ENCODE measurements around the gene PLPPR5.

GRCh38 chr1:98898940-98899339 lies 105.7 kb downstream of the PLPPR5 start:
- TF ChIP-seq EP300 (IDR thresholded peaks at IDR 0.05) (no peak), CTCF (IDR thresholded peaks at IDR 0.05) (no peak), POLR2A (IDR thresholded peaks at IDR 0.05) (no peak), POLR2AphosphoS5 (IDR thresholded peaks at IDR 0.05) (no peak)

Data from gastroesophageal sphincter (tissue), 3 donors.